Sigmoid colon (tissue), 4 donors: Measurements from ENCODE around the gene TPH2.

Source experiments
- EP300 ChIP-seq, 4 donors: sonication (generic); formaldehyde crosslinking; IDR thresholded peaks; one replicate each; pipeline ENCODE4 v1.6.1; 2017; ENCODE audit warnings: antibody characterized with exemption in 4 of 4
- POLR2A ChIP-seq, 2 donors: fragments of 450-650 bp; IDR thresholded peaks; one replicate each; pipeline ENCODE4 v1.6.1; 2016; ENCODE audit warnings: antibody characterized with exemption in 2 of 2, mild to moderate bottlenecking in 2 of 2, moderate library complexity in 2 of 2
- POLR2AphosphoS5 ChIP-seq, 4 donors: sonication (generic); formaldehyde crosslinking; IDR thresholded peaks; one replicate each; pipeline ENCODE4 v1.6.1; 2017; ENCODE audit warnings: antibody characterized with exemption in 4 of 4
- TF ChIP-seq, protein P1 (sequence below), 4 experiments: fragments of 450-650 bp in 3 of 4; fragments of 200-600 bp in 1 of 4; IDR thresholded peaks; one replicate each; pipeline ENCODE4 v1.5.1; 2016 to 2019; ENCODE audit warnings: antibody characterized with exemption in 4 of 4, mild to moderate bottlenecking in 3 of 4, moderate library complexity in 2 of 4

DNA sequence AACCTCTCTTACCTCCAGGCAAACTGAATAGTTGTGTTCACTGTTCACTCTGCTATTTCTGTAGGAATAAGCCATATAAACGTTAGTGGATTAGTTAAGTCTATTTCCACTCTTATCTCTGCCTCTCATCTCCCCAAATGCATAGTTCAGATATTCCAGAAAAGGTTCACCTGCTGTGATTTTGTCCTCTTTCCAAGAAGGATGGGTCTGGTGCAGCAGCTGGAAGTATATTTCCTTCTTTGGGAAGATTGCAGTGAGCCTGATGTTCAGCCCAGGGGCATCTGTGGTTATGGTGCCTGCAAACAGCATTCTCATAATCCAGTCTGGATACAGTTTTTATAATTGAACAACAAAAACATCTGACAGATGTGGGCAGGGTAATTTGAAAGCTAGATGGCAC is 97.7 kb downstream of the TPH2 start:
- TF ChIP-seq, protein P1, sequence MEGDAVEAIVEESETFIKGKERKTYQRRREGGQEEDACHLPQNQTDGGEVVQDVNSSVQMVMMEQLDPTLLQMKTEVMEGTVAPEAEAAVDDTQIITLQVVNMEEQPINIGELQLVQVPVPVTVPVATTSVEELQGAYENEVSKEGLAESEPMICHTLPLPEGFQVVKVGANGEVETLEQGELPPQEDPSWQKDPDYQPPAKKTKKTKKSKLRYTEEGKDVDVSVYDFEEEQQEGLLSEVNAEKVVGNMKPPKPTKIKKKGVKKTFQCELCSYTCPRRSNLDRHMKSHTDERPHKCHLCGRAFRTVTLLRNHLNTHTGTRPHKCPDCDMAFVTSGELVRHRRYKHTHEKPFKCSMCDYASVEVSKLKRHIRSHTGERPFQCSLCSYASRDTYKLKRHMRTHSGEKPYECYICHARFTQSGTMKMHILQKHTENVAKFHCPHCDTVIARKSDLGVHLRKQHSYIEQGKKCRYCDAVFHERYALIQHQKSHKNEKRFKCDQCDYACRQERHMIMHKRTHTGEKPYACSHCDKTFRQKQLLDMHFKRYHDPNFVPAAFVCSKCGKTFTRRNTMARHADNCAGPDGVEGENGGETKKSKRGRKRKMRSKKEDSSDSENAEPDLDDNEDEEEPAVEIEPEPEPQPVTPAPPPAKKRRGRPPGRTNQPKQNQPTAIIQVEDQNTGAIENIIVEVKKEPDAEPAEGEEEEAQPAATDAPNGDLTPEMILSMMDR (IDR thresholded peaks at IDR 0.05): no peak
- TF ChIP-seq POLR2A (IDR thresholded peaks at IDR 0.05) (no peak), POLR2AphosphoS5 (IDR thresholded peaks at IDR 0.05) (no peak), EP300 (IDR thresholded peaks at IDR 0.05) (no peak)
